ENCODE data around the gene PTPRQ.

The PTPRQ gene

GRCh38 chr12:80596509-80596908 is 152.5 kb downstream of the PTPRQ start:
- Histone ChIP-seq H3K4me3 (ENCODE audit: low read depth, low read length) (no peak overlapping the region), H3K27ac (ENCODE audit: extremely low read depth, low read depth, low read length) (no peak overlapping the region), H3K4me1 (ENCODE audit: control insufficient read depth, insufficient read depth, low read length) (no peaks in the 10 kb centered on the region), H3K9me3 (ENCODE audit: control insufficient read depth, insufficient read depth, low read depth, low read length) (no peaks in the 10 kb centered on the region), H3K36me3 (ENCODE audit: control insufficient read depth in 2 of 2, insufficient read depth in 1 of 2, low read length in 2 of 2) (no peaks in the 10 kb centered on the region)
- POLR2A ChIA-PET, result no interaction called here
- TF ChIP-seq ZNF10 (tag by site-specific recombination; IDR thresholded peaks at IDR 0.05), result no peak
- no peak for TF ChIP-seq ZNF398 (tag by site-specific recombination; IDR thresholded peaks at IDR 0.05)
- TF ChIP-seq ZNF510 (tag by site-specific recombination; IDR thresholded peaks at IDR 0.05; ENCODE audit: insufficient replicate concordance), result no peak
- TF ChIP-seq ZNF548 (tag by site-specific recombination; IDR thresholded peaks at IDR 0.05), result no peak
- no peak for TF ChIP-seq ZNF521 (tag by site-specific recombination; IDR thresholded peaks at IDR 0.05)
- TF ChIP-seq TRIM28 (IDR thresholded peaks at IDR 0.05; ENCODE audit: borderline replicate concordance, low read length), result no peak
- no peak for TF ChIP-seq ZBTB10 (tag by site-specific recombination; IDR thresholded peaks at IDR 0.05)
- no peak for TF ChIP-seq ZNF610 (tag by site-specific recombination; IDR thresholded peaks at IDR 0.05; ENCODE audit: borderline replicate concordance)
- TF ChIP-seq EGR2 (tag by site-specific recombination; IDR thresholded peaks at IDR 0.05; ENCODE audit: low read depth), result no peak
- no peak for TF ChIP-seq ELK4 (IDR thresholded peaks at IDR 0.05; ENCODE audit: borderline replicate concordance, low read depth, low read length)
- TF ChIP-seq ZNF76 (tag by site-specific recombination; IDR thresholded peaks at IDR 0.05; ENCODE audit: borderline replicate concordance, low read depth), result no peak
- CTCF ChIA-PET, result no interaction called here

GRCh38 chr12:80598004-80598606 is 154.1 kb downstream of the PTPRQ start:
- peak; percentile 25 for TF ChIP-seq ZNF654 (tag by site-specific recombination; IDR thresholded peaks at IDR 0.05; ENCODE audit: low read depth)
- no peak for TF ChIP-seq ZIC2 (tag by site-specific recombination; IDR thresholded peaks at IDR 0.05)
- TF ChIP-seq CTCF (tag by site-specific recombination; IDR thresholded peaks at IDR 0.05), result 0 out of 2 replicates have a peak, but pooled peaks have one; percentile 17
- TF ChIP-seq HOXC10 (CRISPR knock-in tag; IDR thresholded peaks at IDR 0.05), result no peak
- no peak for TF ChIP-seq ZSCAN23 (tag by site-specific recombination; IDR thresholded peaks at IDR 0.05)
- no peak for TF ChIP-seq ZBTB10 (tag by site-specific recombination; IDR thresholded peaks at IDR 0.05)
- TF ChIP-seq ZEB2 (tag by site-specific recombination; IDR thresholded peaks at IDR 0.05), result no peak
- H3K36me3 ChIP-seq (ENCODE audit: control insufficient read depth in 2 of 2, insufficient read depth in 1 of 2, low read length in 2 of 2), result no peaks in the 10 kb centered on the region
- H3K9me3 ChIP-seq (ENCODE audit: control insufficient read depth, insufficient read depth, low read depth, low read length), result no peaks in the 10 kb centered on the region
- CTCF ChIA-PET, result interaction anchor here (1.2 kb wide), 1 partner anchor 15 kb away, joined by 3 read pairs; no protein-coding TSS in a partner anchor
- H3K4me3 ChIP-seq (ENCODE audit: low read depth, low read length), result no peak overlapping the region
- POLR2A ChIA-PET, result no interaction called here
- no peaks in the 10 kb centered on the region for H3K4me1 ChIP-seq (ENCODE audit: control insufficient read depth, insufficient read depth, low read length)
- no peak overlapping the region for H3K27ac ChIP-seq (ENCODE audit: extremely low read depth, low read depth, low read length)

Data from HEK293 (cell line).